GM21576 (cell line): ENCODE measurements around the gene PAOX.
"Not testable (repeated sequence)": the region's sequence is repeated elsewhere in the genome, so short reads cannot be mapped to it uniquely, and the experiment has no call there.

Experiments
- ATAC-seq: cut with Tn5 transposase; IDR thresholded peaks from one replicate; pipeline ENCODE4 v1.9.1; 2021; ENCODE audit warnings: mild to moderate bottlenecking, moderate library complexity; ENCODE audit not compliant: unreplicated experiment

Gene PAOX

DNA sequence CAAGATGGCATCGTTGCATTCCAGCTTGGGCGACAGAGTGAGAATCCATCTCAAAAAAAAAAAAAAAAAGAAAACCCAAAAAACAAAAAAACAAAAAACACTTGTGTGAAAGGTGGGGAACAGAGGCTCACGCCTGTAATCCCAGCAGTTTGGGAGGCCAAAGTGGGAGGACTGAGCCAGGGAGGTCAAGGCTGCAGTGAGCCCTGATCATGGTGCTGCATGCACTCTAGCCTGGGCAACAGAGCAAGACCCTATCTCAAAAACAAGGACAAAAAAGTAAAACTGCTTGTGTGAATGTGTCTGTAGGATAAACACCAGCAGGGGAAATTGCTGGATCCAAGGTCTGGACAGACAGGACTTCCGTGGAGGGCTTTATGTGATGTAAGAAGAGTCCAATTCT, 4.5 kb downstream of the PAOX start:
- no peak for ATAC-seq

- no peak for ATAC-seq
Measured at GRCh38 chr10:133384071-133384470, 5.0 kb downstream of the PAOX start.

GRCh38 chr10:133385214-133385613, 6.2 kb downstream of the PAOX start:
- ATAC-seq: no peak

GRCh38 chr10:133386951-133387350, 7.9 kb downstream of the PAOX start:
- not testable (repeated sequence) for ATAC-seq

DNA sequence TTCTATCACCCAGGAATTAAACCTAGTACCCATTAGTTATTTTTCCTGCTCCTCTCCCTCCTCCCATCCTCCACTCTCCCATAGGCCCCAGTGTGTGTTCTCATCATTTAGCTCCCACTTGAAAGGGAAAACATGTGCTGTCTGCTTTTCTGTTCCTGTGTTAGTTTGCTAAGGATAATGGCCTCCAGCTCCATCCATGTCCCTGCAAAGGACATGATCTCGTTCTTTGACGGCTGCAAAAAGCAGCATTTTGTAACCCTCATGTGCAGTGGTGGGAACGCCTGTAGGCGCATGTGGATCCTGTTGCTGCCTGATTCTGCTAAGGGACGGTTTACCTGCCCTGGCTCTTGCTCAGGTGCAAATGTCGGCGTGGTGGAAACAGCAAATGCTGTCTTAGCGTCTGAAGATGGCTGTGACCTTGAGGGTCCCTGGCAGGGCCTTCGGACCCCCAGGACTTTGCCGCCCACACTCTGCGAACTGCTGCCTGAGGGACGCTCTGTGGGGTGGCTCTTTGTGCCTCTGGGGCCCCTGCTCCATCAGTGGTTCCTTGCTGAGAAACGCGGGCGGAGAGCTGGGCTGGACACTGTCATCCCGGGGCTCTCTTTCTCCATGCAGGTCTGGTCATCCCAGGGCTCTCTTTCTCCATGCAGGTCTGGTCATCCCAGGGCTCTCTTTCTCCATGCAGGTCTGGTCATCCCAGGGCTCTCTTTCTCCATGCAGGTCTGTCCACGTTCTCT, 9.3 kb downstream of the PAOX start:
- ATAC-seq: no peak

DNA sequence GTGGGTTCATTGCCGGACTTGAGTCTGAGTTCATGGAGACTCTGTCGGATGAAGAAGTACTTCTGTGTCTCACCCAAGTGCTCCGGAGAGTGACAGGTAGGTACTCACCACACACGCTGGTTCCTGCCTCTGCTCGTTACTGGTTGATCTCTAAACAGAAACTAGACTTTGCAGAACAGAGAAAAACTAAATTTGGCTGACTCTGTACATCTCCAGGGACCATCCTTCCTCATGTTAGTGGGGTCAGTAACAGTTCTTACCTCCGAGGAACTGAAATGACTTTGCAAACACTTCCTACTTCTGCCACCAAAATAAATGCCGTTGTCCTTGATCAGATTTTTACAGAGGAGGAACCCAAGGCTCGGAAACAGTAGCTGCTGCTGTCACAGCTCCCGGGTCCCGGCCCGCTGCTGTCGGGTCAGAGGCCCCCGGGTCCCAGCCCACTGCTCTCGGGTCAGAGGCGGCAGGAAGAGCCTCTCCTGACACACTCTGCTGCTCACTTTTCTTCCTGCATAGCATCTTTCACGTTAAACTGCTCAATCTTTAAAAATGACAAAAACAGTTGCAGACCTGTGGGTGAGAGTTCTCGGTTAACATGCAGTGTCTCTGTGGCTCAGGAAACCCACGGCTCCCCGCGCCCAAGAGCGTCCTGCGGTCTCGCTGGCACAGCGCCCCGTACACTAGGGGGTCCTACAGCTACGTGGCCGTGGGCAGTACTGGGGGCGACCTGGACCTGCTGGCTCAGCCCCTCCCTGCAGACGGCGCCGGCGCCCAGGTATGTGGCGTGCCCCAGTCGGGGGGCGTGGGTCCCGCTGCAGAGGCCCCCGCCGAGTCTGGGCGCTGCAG, 10.1 kb downstream of the PAOX start:
- ATAC-seq: peak; percentile 77

- no peak for ATAC-seq
Measured at GRCh38 chr10:133390597-133391248, 11.7 kb downstream of the PAOX start.

- ATAC-seq: no peak
Measured at GRCh38 chr10:133391249-133391635, 12.2 kb downstream of the PAOX start.

- ATAC-seq: no peak
Measured at GRCh38 chr10:133391761-133392518, 12.9 kb downstream of the PAOX start.

DNA sequence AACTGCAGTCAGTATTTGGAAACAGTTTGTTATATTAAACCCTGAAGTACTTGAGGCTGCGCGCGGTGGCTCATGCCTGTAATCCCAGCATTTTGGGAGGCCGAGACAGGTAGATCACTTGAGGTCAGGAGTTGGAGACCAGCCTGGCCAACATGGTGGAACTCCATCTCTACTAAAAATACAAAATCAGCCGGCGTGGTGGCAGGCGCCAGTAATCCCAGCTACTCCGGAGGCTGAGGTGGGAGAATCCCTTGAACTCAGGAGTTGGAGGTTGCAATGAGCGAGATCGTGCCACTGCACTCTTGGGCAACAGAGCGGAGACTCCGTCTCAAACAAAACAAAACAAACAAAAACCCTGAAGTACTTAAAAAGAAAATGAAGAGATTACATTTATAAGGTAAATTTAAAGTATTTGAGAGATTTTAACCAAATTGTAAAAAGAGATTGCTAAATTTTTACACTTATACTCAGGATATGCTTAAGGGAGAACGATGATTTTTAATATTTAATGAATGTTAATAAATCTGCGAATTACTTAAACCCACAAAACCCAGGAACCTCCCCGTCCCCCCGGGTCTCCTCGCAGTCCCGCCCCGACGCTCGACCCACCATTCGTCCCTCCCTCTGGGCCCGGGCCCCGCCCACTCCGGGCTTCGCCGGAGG, 14.5 kb downstream of the PAOX start:
- no peak for ATAC-seq

DNA sequence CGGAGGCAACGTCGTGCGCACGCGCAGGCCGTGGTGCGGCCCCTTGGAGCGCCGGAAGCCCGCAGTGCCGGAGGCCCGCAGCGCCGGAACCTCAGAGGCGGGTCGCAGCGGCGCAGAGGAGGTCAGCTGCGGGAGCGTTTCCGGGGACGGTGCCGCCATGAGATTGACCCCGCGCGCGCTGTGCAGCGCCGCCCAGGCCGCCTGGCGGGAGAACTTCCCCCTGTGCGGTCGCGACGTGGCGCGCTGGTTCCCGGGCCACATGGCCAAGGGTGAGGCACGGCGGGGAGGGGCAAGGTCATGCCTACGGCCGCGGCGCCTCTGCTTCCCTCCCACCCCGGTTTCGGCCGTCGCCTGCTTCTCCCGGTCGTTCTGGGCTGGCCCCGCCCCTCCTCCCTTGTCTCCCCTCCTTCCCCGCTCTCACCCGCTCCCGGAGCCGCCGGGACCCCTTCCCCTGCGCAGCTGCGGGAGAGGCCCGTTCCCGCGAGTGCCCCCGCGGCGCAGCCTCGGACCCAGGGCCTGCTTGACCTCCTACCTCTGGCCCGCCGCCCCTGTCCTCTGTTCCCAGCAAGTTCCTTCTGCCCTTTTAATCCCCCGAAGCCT, 15.1 kb downstream of the PAOX start, which contains the start of gene MTG1:
Gene MTG1, plus strand, starts transcription at position 94 of the 600 bp plus-strand sequence. Its CDS starts 64 bp downstream, at position 158.
- peak; percentile 62 for ATAC-seq

DNA sequence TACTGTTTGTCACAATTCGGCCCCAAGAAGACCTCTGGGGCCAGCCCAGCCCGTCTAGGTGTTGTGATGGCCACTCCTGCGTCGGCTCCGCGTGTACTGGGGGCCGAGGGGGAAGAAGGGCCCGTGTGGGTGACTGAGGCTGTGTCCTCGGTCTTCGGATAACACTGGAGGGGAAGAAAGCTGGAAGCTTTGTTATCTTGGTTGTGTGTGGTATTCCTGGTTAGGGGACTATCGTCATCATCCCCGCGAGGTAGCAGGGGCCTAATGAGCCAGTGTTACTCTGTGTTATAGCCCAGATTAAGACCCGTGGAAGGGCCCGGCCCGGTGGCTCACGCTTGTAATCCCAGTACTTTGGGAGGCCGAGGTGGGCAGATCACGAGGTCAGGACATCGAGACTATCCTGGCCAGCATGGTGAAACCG, 15.7 kb downstream of the PAOX start:
- ATAC-seq: no peak

DNA sequence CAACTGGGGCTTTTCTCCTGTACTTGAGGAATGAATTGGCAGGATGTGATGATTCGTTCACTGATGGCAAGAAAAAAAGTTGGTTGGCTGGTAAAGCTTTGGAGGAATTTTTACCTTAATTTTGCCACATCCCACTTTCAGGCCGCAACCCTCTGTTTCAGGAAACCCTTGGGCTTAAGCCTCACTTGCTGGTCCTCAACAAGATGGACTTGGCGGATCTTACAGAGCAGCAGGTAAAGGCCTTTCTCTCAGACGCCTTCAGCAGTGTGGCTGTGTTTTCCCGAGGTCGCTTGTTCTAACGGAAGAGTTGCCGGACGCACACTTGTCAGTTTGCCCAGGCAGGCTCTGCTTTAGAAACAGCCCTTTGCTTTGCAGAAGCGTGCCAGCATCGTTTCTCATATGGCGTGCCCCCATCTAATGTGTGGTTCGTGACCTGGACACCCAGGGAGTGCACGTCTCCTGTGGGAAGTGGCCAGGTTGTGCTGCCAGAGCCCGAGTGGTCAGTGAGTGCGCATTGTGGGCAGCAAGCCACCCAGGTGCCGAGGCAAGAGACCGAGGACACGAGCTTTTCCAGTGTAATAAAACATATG, 17.1 kb downstream of the PAOX start:
- no peak for ATAC-seq

GRCh38 chr10:133397938-133398337, 18.9 kb downstream of the PAOX start:
- ATAC-seq: no peak

DNA sequence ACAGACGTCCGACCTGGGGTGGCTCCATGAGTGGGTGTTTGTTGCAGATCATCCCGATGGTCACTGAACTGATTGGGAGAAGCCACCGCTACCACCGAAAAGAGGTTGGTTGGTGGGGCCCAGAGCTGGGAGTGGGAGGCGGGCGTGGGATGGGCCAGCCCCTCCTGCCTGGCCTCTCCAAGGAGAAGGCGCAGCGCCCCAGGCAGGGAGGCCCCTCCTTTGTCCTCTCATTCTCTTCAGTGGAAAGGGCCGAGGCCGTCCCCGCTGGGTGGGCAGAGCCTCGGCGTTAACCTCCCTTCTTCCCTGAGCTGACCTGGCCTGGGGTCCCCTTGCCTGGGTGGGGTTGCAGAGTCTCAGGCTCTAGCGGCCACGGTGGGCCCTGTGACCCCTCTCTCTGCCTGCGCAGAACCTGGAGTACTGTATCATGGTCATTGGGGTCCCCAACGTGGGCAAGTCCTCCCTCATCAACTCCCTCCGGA, 20.1 kb downstream of the PAOX start:
- no peak for ATAC-seq

GRCh38 chr10:133400624-133401424, 21.8 kb downstream of the PAOX start:
- peak; percentile 75 for ATAC-seq

- ATAC-seq: peak; percentile 18
Measured at GRCh38 chr10:133401500-133401899, 22.4 kb downstream of the PAOX start.

- no peak for ATAC-seq
Measured at GRCh38 chr10:133401981-133402725, 23.1 kb downstream of the PAOX start.
